HG02642 (cell line): Measurements from ENCODE around the gene PLEKHG4B.
"Not testable (repeated sequence)": the region's sequence is repeated elsewhere in the genome, so short reads cannot be mapped to it uniquely, and the experiment has no call there.

Experiments
- ATAC-seq: cut with Tn5 transposase; IDR thresholded peaks from one replicate; pipeline ENCODE4 v1.9.1; 2021; ENCODE audit warnings: mild to moderate bottlenecking; ENCODE audit not compliant: unreplicated experiment, poor library complexity

Gene PLEKHG4B

GRCh38 chr5:154236-154635, 62.3 kb downstream of the PLEKHG4B start:
- ATAC-seq: no peak

- ATAC-seq: no peak
These were observed 62.9 kb downstream of the PLEKHG4B start for GRCh38 chr5:154826-155225.

- ATAC-seq: no peak
These were observed 63.9 kb downstream of the PLEKHG4B start for GRCh38 chr5:155651-156410.

GRCh38 chr5:156411-157072, 64.6 kb downstream of the PLEKHG4B start:
- no peak for ATAC-seq

GRCh38 chr5:157126-157715, 65.3 kb downstream of the PLEKHG4B start:
- no peak for ATAC-seq

- ATAC-seq: no peak
These were observed 65.8 kb downstream of the PLEKHG4B start for GRCh38 chr5:157801-158200.

- no peak for ATAC-seq
These were observed 67.0 kb downstream of the PLEKHG4B start for GRCh38 chr5:158807-159447.

- ATAC-seq: no peak
These were observed 67.6 kb downstream of the PLEKHG4B start for GRCh38 chr5:159448-160172.

GRCh38 chr5:160173-160510, 68.2 kb downstream of the PLEKHG4B start:
- ATAC-seq: no peak

- no peak for ATAC-seq
These were observed 69.2 kb downstream of the PLEKHG4B start for GRCh38 chr5:160921-161802.

- no peak for ATAC-seq
These were observed 69.8 kb downstream of the PLEKHG4B start for GRCh38 chr5:161803-162110.

GRCh38 chr5:162190-162564, 70.2 kb downstream of the PLEKHG4B start:
- ATAC-seq: no peak

- no peak for ATAC-seq
These were observed 70.8 kb downstream of the PLEKHG4B start for GRCh38 chr5:162565-163337.

- no peak for ATAC-seq
These were observed 71.3 kb downstream of the PLEKHG4B start for GRCh38 chr5:163338-163620.

GRCh38 chr5:163841-164240, 71.9 kb downstream of the PLEKHG4B start:
- no peak for ATAC-seq

GRCh38 chr5:164244-164643, 72.3 kb downstream of the PLEKHG4B start:
- no peak for ATAC-seq

- not testable (repeated sequence) for ATAC-seq
These were observed 72.8 kb downstream of the PLEKHG4B start for GRCh38 chr5:164783-165182.

GRCh38 chr5:166441-167372, 74.7 kb downstream of the PLEKHG4B start:
- ATAC-seq: no peak
